Vagina (tissue), 2 donors: Measurements from ENCODE around the gene SLC16A13.

Experiments used
- POLR2A ChIP-seq, 2 donors: fragments of 450-650 bp; IDR thresholded peaks; one replicate each; pipeline ENCODE4 v1.6.1; 2017; ENCODE audit warnings: antibody characterized with exemption in 2 of 2, mild to moderate bottlenecking in 2 of 2, moderate library complexity in 2 of 2
- POLR2AphosphoS5 ChIP-seq, 2 donors: sonication (generic); formaldehyde crosslinking; IDR thresholded peaks; one replicate each; pipeline ENCODE4 v1.9.0; 2017; ENCODE audit warnings: antibody characterized with exemption in 2 of 2, mild to moderate bottlenecking in 2 of 2, low read depth in 1 of 2; ENCODE audit not compliant: insufficient read depth in 1 of 2
- TF ChIP-seq, protein P1 (sequence below), 3 experiments: fragments of 450-650 bp in 2 of 3; fragments of 200-600 bp in 1 of 3; sonication (generic) in 1 of 3; IDR thresholded peaks; one replicate each; pipeline ENCODE4 v1.5.1; 2017 to 2019; ENCODE audit warnings: antibody characterized with exemption in 3 of 3, mild to moderate bottlenecking in 2 of 3, moderate library complexity in 2 of 3

GRCh38 chr17:7078711-7079110 lies 42.9 kb downstream of the SLC16A13 start:
- no peak for TF ChIP-seq POLR2AphosphoS5 (IDR thresholded peaks at IDR 0.05; ENCODE audit: insufficient read depth in 1 of 2, low read depth in 1 of 2)
- TF ChIP-seq, protein P1, sequence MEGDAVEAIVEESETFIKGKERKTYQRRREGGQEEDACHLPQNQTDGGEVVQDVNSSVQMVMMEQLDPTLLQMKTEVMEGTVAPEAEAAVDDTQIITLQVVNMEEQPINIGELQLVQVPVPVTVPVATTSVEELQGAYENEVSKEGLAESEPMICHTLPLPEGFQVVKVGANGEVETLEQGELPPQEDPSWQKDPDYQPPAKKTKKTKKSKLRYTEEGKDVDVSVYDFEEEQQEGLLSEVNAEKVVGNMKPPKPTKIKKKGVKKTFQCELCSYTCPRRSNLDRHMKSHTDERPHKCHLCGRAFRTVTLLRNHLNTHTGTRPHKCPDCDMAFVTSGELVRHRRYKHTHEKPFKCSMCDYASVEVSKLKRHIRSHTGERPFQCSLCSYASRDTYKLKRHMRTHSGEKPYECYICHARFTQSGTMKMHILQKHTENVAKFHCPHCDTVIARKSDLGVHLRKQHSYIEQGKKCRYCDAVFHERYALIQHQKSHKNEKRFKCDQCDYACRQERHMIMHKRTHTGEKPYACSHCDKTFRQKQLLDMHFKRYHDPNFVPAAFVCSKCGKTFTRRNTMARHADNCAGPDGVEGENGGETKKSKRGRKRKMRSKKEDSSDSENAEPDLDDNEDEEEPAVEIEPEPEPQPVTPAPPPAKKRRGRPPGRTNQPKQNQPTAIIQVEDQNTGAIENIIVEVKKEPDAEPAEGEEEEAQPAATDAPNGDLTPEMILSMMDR (IDR thresholded peaks at IDR 0.05): no peak
- no peak for TF ChIP-seq POLR2A (IDR thresholded peaks at IDR 0.05)
